Stimulated activated CD8-positive, alpha-beta memory T cell treated with anti-CD3 and anti-CD28 coated beads, Interleukin-7, amount 100 ng/mL, for 48 hours (primary cell): Measurements from ENCODE around the gene SERPINA3.
"Not testable (repeated sequence)": the region's sequence is repeated elsewhere in the genome, so short reads cannot be mapped to it uniquely, and the experiment has no call there.

Experiments
- DNase-seq, 2 donors: peaks; one replicate each; pipeline ENCODE4 v3.0.0-alpha.2; 2020; ENCODE audit warnings: low read depth in 1 of 2; ENCODE audit errors: extremely low read depth in 1 of 2

Gene SERPINA3

GRCh38 chr14:94631050-94631449 lies 18.9 kb downstream of the SERPINA3 start:
- no peak for DNase-seq

DNA sequence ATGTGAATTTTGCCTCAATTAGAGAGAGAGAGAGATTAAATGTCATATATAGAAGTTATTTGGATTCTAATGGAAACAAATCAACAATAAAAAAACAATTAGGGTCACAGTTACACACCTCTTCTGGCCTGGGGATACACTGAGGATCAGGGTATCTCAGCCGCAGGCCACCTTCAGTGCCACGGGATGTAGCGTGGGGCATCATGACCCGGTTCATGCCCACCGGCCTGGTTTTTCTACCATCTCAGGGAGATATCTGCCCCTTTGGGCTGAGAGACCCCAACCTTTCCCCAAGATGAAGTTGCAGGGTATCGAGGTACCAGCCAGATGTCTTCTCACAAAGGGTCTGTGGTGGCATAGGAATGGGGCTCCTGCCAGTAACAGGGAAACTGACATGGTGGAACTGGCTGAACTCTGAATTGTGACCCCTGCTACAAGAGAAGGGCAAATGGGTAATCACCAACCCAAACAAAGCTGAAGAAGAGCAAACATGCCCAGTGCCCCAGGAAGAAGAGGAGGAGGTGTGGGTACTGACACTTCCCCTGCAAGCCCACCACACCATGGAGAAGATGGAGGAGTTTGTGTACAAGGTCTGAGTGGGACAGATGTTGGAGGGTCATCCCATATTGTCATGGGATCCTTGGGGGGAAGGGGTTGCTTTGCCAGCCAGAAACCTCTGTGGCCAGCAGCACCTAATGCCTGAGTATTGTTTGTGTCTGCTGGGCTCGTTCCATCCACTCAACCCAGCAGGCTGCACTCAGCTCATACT lies 19.5 kb downstream of the SERPINA3 start:
- DNase-seq = no peak

DNA sequence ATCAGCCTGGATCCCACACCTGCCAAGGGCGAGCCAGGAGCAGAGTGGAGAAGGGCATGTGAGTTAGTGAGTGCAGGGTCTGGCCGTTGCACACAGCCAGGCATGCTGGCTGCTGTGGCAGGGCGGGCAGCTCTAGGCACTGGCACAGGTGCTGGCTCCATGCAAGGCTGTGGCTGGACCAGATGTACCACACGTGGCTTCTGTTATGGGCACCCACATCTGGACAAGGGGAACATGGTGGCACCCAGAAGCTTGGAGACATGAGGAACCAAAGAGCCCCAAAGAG lies 20.1 kb downstream of the SERPINA3 start:
- no peak for DNase-seq

- DNase-seq = no peak
These were observed 20.9 kb downstream of the SERPINA3 start for GRCh38 chr14:94633121-94633520.

DNA sequence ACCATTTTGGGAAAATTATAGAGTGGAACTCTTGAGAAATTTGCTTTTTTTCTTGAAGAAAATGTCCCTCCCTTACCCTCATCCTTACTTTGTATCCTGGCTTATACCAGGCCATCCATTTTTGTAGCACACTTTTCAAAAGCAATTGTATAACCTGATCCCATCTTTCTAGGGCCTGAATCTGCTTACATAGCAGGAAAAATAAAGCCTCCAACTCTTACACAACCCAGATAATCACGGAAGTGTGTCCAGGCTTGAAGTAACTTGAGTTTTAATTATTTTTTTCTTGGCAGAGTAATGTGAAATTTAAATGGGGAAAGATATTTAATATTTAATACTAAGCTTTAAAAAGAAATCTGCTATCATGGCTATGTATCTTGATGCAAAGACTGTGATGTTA lies 23.0 kb downstream of the SERPINA3 start:
- DNase-seq = no peak

DNA sequence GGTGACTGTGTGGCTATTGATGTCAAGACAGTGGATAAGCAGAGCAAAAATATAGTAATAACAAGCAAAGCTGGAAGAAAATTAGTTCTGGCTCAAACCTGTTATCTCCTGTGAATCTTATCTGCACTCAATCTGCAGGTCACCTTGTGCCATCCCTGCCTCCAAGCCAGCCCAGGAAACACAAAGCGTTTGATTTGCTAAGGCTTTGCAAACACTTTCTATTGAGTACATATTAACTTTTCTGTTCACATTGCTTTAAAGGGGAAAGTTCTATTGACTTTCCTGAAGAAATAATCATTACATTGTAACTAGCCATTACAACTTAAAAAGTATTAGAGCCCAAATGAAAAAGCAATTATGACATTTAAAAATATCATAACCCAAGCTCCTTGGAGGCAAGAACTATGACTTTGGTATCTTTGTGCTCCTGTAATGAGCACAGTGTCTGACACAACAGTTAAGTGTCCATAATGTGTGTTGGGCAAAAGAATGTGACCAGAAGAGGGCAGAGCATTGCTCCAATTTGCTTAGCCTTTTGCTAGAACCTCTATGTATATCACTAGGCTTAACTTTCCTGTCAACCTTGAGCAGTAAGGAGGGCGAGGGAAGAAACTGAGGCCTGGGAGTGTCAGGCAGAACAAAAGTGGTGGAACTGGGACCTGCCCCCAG lies 24.7 kb downstream of the SERPINA3 start:
- no peak for DNase-seq

DNA sequence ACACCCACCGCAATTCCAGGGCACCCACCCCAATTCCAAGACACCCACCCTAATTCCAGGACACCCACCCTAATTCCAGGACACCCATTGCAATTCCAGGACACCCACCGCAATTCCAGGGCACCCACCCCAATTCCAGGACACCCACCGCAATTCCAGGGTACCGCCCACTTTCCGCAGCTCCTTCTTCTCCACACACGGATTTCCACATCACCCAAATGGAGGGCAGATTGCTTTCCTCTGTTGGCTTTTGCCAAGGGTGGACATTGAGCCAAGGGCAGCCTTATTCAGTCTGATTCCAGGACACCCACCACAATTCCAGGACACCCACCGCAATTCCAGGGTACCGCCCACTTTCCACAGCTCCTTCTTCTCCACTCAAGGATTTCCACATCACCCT lies 25.6 kb downstream of the SERPINA3 start:
- not testable (repeated sequence) for DNase-seq

DNA sequence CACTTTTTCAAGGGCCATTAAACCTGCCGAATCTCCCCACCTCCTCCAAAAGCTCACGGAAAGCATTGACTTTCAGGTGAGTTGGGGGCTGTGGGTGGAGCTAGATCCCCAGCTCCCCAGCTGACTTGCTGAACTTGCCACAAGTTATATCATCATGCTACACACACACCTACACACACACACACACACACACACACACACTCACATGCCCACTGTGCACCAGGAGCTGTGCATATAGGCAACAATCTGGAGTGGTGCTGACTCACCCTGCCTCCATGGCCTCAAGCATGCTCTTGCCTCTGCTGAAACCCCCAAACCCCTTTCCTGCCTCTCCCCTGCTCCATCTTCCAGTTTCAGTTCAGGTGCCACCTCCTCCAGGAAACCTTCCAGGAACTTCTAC lies 26.1 kb downstream of the SERPINA3 start:
- DNase-seq = no peak

DNA sequence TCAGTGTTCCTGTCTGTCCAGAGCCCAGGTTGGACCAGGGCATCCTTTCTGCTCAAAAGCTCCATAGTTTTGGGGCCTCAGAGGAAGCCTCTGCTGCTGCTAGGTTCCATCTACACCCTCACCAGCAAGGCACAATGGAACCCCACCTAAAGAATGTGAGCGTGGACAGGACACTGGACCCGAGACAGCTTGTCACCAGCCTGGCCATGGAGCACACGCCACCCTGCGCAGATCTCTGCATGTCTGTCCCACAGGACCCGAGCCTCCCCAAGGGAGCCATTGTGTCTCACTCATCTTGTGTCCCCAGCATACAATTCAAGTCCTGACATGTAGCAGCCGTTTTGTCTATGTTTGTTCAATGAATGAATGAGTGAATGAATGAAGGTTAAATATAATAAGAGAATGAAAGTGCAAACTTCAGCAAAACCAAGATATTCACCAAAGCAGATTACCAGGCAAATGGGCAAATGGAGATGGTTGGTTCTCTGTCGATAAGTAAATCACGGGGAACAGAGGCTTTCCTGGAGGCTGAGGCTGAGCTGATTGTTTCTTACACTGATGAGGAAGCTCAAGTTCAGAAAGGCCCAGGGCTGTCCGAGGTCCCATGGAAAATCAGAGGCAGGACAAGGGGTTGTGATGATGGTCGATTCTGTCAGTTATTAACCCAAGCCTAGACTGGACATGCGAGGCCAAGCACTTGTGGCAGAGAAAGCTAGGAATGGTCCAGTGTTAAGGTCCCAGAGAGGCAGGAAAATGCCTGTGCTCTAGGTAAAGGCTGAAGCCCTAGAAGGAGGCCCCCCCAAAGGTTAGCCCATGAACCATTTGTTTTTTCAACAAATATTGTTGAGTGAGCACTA lies 27.0 kb downstream of the SERPINA3 start:
- DNase-seq = no peak

- no peak for DNase-seq
These were observed 28.8 kb downstream of the SERPINA3 start for GRCh38 chr14:94640721-94641631.

- DNase-seq = no peak
These were observed 29.4 kb downstream of the SERPINA3 start for GRCh38 chr14:94641632-94641955.

GRCh38 chr14:94643316-94644101 lies 31.3 kb downstream of the SERPINA3 start:
- no peak for DNase-seq

DNA sequence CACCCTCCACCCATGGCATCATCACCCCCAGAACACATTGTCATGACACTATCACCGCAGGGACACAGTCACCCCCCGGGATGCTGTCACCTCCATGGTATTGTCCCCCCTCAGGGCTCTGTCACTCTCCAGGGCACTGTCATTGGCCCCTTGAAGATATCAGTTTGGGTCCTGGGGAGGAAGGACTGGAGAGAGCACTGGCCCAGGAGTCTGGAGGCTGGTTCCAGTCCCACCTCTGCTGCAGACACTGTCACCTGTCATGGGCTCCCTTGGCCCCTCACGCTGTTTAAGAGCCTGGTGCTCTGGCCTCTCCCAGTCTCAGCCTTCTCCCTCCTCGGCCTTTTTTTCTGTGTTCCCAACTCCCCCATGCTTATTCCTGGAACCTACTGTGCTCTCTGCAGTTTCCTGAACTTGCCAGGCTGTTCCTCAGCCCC lies 31.9 kb downstream of the SERPINA3 start:
- no peak for DNase-seq

DNA sequence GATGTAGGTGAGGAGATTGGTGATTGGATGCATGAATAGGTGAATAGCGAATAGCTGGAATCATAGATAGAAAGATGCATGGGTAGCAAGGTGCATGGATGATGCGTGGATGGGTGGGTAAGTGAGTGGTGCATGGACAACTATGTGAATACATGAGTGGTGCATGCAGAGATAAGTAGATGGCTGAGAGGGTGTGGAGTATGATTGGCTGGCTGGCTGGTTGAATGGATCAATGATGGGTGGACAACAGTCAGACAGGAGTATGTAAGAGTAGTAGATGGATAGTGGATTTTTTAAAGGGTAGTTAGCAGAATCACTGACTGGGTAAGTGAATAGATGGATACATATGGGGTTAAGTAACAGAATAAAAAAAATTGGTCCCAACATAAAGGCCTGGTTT lies 33.9 kb downstream of the SERPINA3 start:
- no peak for DNase-seq

DNA sequence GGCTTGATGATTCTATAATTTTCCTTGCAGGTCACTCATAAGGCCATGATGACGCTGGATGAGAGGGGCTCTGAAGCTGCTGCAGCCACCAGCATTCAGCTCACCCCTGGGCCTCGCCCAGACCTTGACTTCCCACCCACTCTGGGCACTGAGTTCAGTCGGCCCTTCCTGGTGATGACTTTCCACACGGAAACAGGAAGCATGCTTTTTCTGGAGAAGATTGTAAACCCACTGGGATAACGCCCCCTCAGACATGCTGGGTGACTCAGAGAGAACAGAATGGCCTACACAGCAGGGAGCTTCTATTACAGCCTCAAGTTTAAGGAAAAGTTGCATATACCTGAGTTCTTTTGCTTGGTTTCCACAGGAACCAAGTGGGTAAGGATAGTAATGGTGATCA lies 34.3 kb downstream of the SERPINA3 start:
- DNase-seq = no peak

- DNase-seq = no peak
These were observed 36.6 kb downstream of the SERPINA3 start for GRCh38 chr14:94648801-94649200.

- DNase-seq = no peak
These were observed 37.6 kb downstream of the SERPINA3 start for GRCh38 chr14:94649543-94650443.

- DNase-seq = no peak
These were observed 38.2 kb downstream of the SERPINA3 start for GRCh38 chr14:94650444-94650775.
